ACHN (cell line): ENCODE data around the gene GRHL3.
A peak's percentile ranks its signal among the peaks of the same experiment; 100 is the strongest.
"Not testable (repeated sequence)": the region's sequence is repeated elsewhere in the genome, so short reads cannot be mapped to it uniquely, and the experiment has no call there.

ENCODE experiments used
- DNase-seq: peaks from one replicate; pipeline ENCODE4 v3.0.0-alpha.2; 2015
- in situ Hi-C: cut with HindIII; loops from 2 replicates; pipeline ENCODE4 v1.10.0; 2017; ENCODE audit warnings: low sequenced_read_pairs, low pct_ligation_motif_present, low pct_unique_long_range_greater_than_20kb

Gene GRHL3

GRCh38 chr1:24319312-24319863 is at the start of gene GRHL3:
Gene GRHL3 (plus strand): TSS chr1:24319357. CDS start chr1:24319552, 195 bp downstream.
- peak; percentile 3 for DNase-seq

GRCh38 chr1:24274203-24275103 is 44.7 kb upstream of the GRHL3 start:
- DNase-seq, in situ Hi-C loops: not testable (repeated sequence)

More at GRCh38 chr1:24319312-24319863, at the start of gene GRHL3:
- in situ Hi-C loops: no loop called here

- no peak for DNase-seq
- in situ Hi-C loops: no loop called here
These were observed 44.1 kb upstream of the GRHL3 start for GRCh38 chr1:24275104-24275410.

- in situ Hi-C loops: no loop called here
- no peak for DNase-seq
These were observed 43.6 kb upstream of the GRHL3 start for GRCh38 chr1:24275510-24275909.

- no peak for DNase-seq
- in situ Hi-C loops: no loop called here
These were observed 42.4 kb upstream of the GRHL3 start for GRCh38 chr1:24276791-24277190.

GRCh38 chr1:24277420-24278169 is 41.6 kb upstream of the GRHL3 start:
- DNase-seq: peak; percentile 11
- in situ Hi-C loops: no loop called here

- in situ Hi-C loops: no loop called here
These were observed 40.4 kb upstream of the GRHL3 start for GRCh38 chr1:24278726-24279125.

GRCh38 chr1:24279590-24280232 is 39.4 kb upstream of the GRHL3 start:
- in situ Hi-C loops: no loop called here
- no peak for DNase-seq

More at GRCh38 chr1:24278726-24279125, 40.4 kb upstream of the GRHL3 start:
- DNase-seq: no peak

GRCh38 chr1:24281591-24281990 is 37.6 kb upstream of the GRHL3 start:
- DNase-seq: no peak
- in situ Hi-C loops: no loop called here

GRCh38 chr1:24282491-24282890 is 36.7 kb upstream of the GRHL3 start:
- in situ Hi-C loops: no loop called here
- no peak for DNase-seq

GRCh38 chr1:24283326-24284155 is 35.6 kb upstream of the GRHL3 start:
- DNase-seq: peak; percentile 61
- in situ Hi-C loops: no loop called here

GRCh38 chr1:24284156-24284471 is 35.0 kb upstream of the GRHL3 start:
- no peak for DNase-seq
- in situ Hi-C loops: no loop called here

GRCh38 chr1:24285231-24285630 is 33.9 kb upstream of the GRHL3 start:
- in situ Hi-C loops: no loop called here
- no peak for DNase-seq

GRCh38 chr1:24286246-24287010 is 32.7 kb upstream of the GRHL3 start:
- in situ Hi-C loops: no loop called here

GRCh38 chr1:24287779-24288178 is 31.4 kb upstream of the GRHL3 start:
- in situ Hi-C loops, DNase-seq: not testable (repeated sequence)

More at GRCh38 chr1:24286246-24287010, 32.7 kb upstream of the GRHL3 start:
- DNase-seq: no peak

GRCh38 chr1:24288479-24288878 is 30.7 kb upstream of the GRHL3 start:
- in situ Hi-C loops: no loop called here
- no peak for DNase-seq

- peak; percentile 97 for DNase-seq
- in situ Hi-C loops: no loop called here
These were observed 29.1 kb upstream of the GRHL3 start for GRCh38 chr1:24289937-24290595.
